Head of caudate nucleus (tissue), 42 donors: ENCODE data around the gene DHRS3.

Experiments used
- DNase-seq, 42 donors: peaks; one replicate each; pipeline versions ENCODE4 v3.0.0 to v3.0.0-alpha.2; 2020 to 2021; ENCODE audit warnings: mixed read lengths in 7 of 42
- intact Hi-C: fragments of 100-400 bp; cut with DNase I; formaldehyde crosslinking; loops from one replicate; pipeline ENCODE4 v1.15.0; 2022

The DHRS3 gene

GRCh38 chr1:12619792-12620487, 1.9 kb upstream of the DHRS3 start:
- peak; percentile 77 to 94 (median 86) for DNase-seq
- intact Hi-C loops = loop anchor here (5.0 to 10.0 kb wide), 3 partner anchors 105 to 303 kb away; no protein-coding TSS in a partner anchor

- intact Hi-C loops = loop anchor here (5.0 to 10.0 kb wide), 3 partner anchors 104 to 302 kb away; no protein-coding TSS in a partner anchor
- peak in 36 of 42 donors; percentile 34 to 86 (median 59) for DNase-seq
Measured at GRCh38 chr1:12618965-12619791, 1.2 kb upstream of the DHRS3 start.

- intact Hi-C loops = loop anchor here (5.0 to 10.0 kb wide), 3 partner anchors 104 to 301 kb away; no protein-coding TSS in a partner anchor
- peak in 1 of 42 donors; percentile 25 for DNase-seq
Measured at GRCh38 chr1:12618661-12618964, 603 bp upstream of the DHRS3 start.

GRCh38 chr1:12617511-12617900, 504 bp downstream of the DHRS3 start:
- peak in 3 of 42 donors; percentile 19 to 29 (median 24) for DNase-seq
- intact Hi-C loops = loop anchor here (5.0 to 10.0 kb wide), 3 partner anchors 103 to 300 kb away; no protein-coding TSS in a partner anchor

GRCh38 chr1:12616709-12617373, 1.2 kb downstream of the DHRS3 start:
- intact Hi-C loops = loop anchor here (5.0 to 10.0 kb wide), 3 partner anchors 102 to 300 kb away; no protein-coding TSS in a partner anchor
- peak in 16 of 42 donors; percentile 26 to 62 (median 43) for DNase-seq

GRCh38 chr1:12615865-12616708, 1.9 kb downstream of the DHRS3 start:
- peak in 13 of 42 donors; percentile 18 to 80 (median 37) for DNase-seq
- intact Hi-C loops = loop anchor here (5.0 to 10.0 kb wide), 3 partner anchors 101 to 299 kb away; no protein-coding TSS in a partner anchor

- DNase-seq = peak in 14 of 42 donors; percentile 7 to 65 (median 48)
- intact Hi-C loops = loop anchor here (5.0 to 10.0 kb wide), 3 partner anchors 101 to 298 kb away; no protein-coding TSS in a partner anchor
Measured at GRCh38 chr1:12615159-12615864, 2.7 kb downstream of the DHRS3 start.

GRCh38 chr1:12614402-12615158, 3.4 kb downstream of the DHRS3 start:
- intact Hi-C loops = loop anchor here (5.0 to 10.0 kb wide), 3 partner anchors 100 to 297 kb away; no protein-coding TSS in a partner anchor
- DNase-seq = peak in 1 of 42 donors; percentile 10

GRCh38 chr1:12613180-12613579, 4.8 kb downstream of the DHRS3 start:
- no peak for DNase-seq
- intact Hi-C loops = loop anchor here (10.0 kb wide), 1 partner anchor 98 kb away; no protein-coding TSS in a partner anchor

- no peak for DNase-seq
- intact Hi-C loops = loop anchor here (10.0 kb wide), 1 partner anchor 96 kb away; no protein-coding TSS in a partner anchor
Measured at GRCh38 chr1:12610941-12611340, 7.1 kb downstream of the DHRS3 start.

- intact Hi-C loops = loop anchor here (10.0 kb wide), 1 partner anchor 96 kb away; no protein-coding TSS in a partner anchor
- DNase-seq = no peak
Measured at GRCh38 chr1:12610305-12610935, 7.6 kb downstream of the DHRS3 start.

- intact Hi-C loops = loop anchor here (10.0 kb wide), 1 partner anchor 95 kb away; no protein-coding TSS in a partner anchor
- no peak for DNase-seq
Measured at GRCh38 chr1:12609469-12610003, 8.5 kb downstream of the DHRS3 start.

GRCh38 chr1:12608311-12608957, 9.6 kb downstream of the DHRS3 start:
- no peak for DNase-seq
- intact Hi-C loops = no loop called here

- intact Hi-C loops = no loop called here
- DNase-seq = no peak
Measured at GRCh38 chr1:12607263-12607662, 10.7 kb downstream of the DHRS3 start.

- no peak for DNase-seq
- intact Hi-C loops = no loop called here
Measured at GRCh38 chr1:12604986-12605385, 13.0 kb downstream of the DHRS3 start.
